GM06990 (cell line): ENCODE data around the gene TNS1.

Experiments
- DNase-seq: peaks from one replicate; pipeline ENCODE4 v3.0.0-alpha.2; 2011; ENCODE audit not compliant: insufficient read length; ENCODE audit errors: extremely low read depth
- H3K27me3 ChIP-seq: replicated peaks from 2 replicates; pipeline ENCODE4 v1.6.0; 2011; ENCODE audit warnings: low read length; ENCODE audit not compliant: control insufficient read depth, insufficient read depth
- H3K36me3 ChIP-seq: 2 replicates; pipeline ENCODE4 v1.5.1; 2011; ENCODE audit warnings: low read length; ENCODE audit not compliant: control insufficient read depth, insufficient read depth
- H3K4me3 ChIP-seq: replicated peaks from 2 replicates; pipeline ENCODE4 v1.5.1; 2011; ENCODE audit warnings: low read depth, mild to moderate bottlenecking, control low read depth, low read length
- CTCF ChIP-seq: IDR thresholded peaks from 2 replicates; pipeline ENCODE4 v1.5.1; 2011; ENCODE audit warnings: low read length, control low read depth, mild to moderate bottlenecking, inconsistent platforms; ENCODE audit not compliant: insufficient read depth, poor library complexity, severe bottlenecking

The TNS1 gene

DNA sequence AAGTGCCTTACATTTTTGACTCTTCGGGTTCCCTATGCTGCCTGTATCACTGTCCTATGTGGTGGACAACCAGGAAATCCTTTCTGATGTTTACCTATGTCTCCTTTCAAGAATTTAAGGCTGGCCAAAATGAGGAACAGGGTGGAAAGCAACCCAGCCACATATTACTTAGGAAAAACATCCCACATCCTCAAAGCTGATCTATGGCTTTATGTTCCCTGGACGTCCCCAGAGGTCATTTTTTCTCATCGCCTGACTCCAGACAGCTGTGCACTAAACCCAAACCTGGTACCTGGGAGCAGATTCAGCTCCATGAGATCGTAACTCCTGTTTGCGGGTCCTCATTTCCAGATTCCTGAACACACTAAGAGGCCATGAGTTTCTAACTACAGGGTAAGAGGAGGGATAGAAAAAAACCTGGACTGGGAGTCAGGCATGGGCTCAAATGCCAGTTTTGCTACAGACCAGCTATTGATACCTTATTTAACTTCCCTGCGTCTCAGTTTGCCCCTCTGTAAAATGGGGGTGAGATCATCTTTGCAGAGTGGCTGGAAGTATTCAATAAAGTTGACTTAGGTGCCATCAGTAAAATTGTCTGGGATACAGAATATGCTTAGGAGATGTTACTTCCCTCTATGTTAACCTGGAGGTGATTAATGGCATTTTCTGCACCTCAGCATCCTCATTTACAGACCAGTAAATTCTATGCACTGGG, 70.8 kb downstream of the TNS1 start:
- Histone ChIP-seq H3K36me3 (no peaks in the 10 kb centered on the region), H3K4me3 (no peak overlapping the region), H3K27me3 (peaks cover 1% of the 10 kb centered on the region)
- TF ChIP-seq CTCF: no peak
- no peak for DNase-seq

- TF ChIP-seq CTCF: no peak
- no peaks in the 10 kb centered on the region for H3K36me3 ChIP-seq
- no peak for DNase-seq
- H3K27me3 ChIP-seq: peaks cover 1% of the 10 kb centered on the region
- H3K4me3 ChIP-seq: no peak overlapping the region
Measured at GRCh38 chr2:217930761-217931563, 71.8 kb downstream of the TNS1 start.

DNA sequence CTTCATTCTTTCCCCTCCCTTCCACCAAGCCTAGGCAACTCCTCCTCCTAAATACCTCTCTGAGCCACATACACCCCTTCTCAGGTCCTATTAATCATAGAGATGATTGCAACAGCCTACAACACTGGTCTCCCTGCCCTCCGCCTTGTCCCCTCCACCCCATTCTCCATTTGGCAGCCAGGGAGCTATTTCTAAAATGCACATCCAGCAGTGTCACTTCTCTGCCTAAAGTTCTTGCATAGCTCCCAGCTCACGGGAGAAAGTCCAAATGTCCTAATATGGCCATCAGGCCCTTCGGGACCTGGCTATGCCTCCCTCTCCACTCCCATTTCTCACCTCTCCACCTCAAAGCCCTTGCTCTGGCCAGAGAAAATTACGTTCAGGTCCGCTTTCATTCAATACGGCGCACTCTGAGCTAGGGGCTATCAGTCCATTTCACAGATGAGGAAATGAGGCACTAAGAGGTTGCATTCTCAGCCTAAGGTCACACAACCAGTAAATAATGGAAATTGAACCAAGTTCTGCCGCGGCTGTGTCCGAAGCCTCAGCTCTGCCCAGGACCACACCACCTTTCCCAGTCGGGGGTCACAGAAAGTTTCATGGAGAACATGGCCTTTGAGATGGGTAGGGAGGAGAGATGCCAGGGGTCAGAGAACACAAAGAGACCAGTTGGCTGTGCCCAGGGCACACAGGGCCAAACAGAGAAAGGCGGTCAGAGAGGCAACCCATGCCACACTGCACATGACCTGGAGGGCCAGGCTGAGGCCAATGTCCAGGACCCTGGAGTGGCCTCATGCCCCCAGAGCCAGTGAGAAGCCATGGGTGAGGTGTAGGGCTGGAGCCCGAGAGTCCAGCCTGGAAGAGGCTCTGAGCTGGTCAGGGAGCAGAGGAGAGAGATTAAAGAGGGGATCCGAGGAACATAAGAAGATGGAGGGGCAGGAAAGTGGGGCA, 72.8 kb downstream of the TNS1 start:
- TF ChIP-seq CTCF: no peak
- no peaks in the 10 kb centered on the region for H3K36me3 ChIP-seq
- no peak for DNase-seq
- H3K27me3 ChIP-seq: peaks cover 1% of the 10 kb centered on the region
- no peak overlapping the region for H3K4me3 ChIP-seq

DNA sequence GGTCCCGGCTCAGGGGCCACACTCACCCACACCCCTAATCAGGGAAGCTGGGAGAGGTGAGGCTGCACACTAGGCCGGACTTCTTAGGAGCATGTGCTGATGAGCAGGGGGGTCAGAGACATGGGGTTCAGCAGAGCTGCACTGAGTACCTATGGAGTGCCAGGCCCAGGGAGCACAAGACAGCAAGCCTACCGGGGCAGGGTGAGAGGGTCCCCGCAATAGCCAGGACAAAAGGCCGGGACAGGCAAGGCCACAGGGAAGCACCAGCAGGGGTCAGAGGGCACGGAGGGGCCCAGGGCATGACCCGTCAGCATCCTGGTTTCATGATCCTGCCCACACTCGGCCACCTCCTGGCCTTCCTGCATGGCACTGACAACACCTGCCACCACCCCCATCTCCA, 73.5 kb downstream of the TNS1 start:
- Histone ChIP-seq H3K4me3 (no peak overlapping the region), H3K36me3 (no peaks in the 10 kb centered on the region), H3K27me3 (peaks cover 1% of the 10 kb centered on the region)
- no peak for DNase-seq
- TF ChIP-seq CTCF: no peak

GRCh38 chr2:217928324-217929181, 74.2 kb downstream of the TNS1 start:
- peaks cover 4% of the 10 kb centered on the region for H3K27me3 ChIP-seq
- no peak for DNase-seq
- no peak for TF ChIP-seq CTCF
- no peaks in the 10 kb centered on the region for H3K36me3 ChIP-seq
- H3K4me3 ChIP-seq: no peak overlapping the region
